Fibroblast of villous mesenchyme (primary cell): ENCODE measurements around the gene CTSH. TPM values are rescaled to one million over a fixed set of nuclear protein-coding genes. Genes with fewer than 3 reads are reported as not detected.

Experiments
- DNase-seq: peaks from one replicate; pipeline ENCODE4 v3.0.0-alpha.2; 2010; ENCODE audit warnings: low read depth
- H3K4me3 ChIP-seq: 2 replicates; pipeline ENCODE4 v1.5.1; 2011; ENCODE audit warnings: low read depth, mild to moderate bottlenecking, low read length
- total RNA-seq: library from RNA; depleted of rRNA; stranded (reverse); fragments of >200 nt; gene quantifications from 2 replicates; pipeline ENCODE4 v1.2.3, GENCODE V29; 2012
- TF ChIP-seq, protein P1 (sequence below): IDR thresholded peaks from 2 replicates; pipeline ENCODE4 v1.5.1; 2012; ENCODE audit warnings: low read depth, mild to moderate bottlenecking, low read length; ENCODE audit not compliant: insufficient read depth

The CTSH gene
- total RNA-seq, 1 donor = 15.1 TPM

GRCh38 chr15:78977091-78977571, 32.3 kb upstream of the CTSH start:
- TF ChIP-seq, protein P1, sequence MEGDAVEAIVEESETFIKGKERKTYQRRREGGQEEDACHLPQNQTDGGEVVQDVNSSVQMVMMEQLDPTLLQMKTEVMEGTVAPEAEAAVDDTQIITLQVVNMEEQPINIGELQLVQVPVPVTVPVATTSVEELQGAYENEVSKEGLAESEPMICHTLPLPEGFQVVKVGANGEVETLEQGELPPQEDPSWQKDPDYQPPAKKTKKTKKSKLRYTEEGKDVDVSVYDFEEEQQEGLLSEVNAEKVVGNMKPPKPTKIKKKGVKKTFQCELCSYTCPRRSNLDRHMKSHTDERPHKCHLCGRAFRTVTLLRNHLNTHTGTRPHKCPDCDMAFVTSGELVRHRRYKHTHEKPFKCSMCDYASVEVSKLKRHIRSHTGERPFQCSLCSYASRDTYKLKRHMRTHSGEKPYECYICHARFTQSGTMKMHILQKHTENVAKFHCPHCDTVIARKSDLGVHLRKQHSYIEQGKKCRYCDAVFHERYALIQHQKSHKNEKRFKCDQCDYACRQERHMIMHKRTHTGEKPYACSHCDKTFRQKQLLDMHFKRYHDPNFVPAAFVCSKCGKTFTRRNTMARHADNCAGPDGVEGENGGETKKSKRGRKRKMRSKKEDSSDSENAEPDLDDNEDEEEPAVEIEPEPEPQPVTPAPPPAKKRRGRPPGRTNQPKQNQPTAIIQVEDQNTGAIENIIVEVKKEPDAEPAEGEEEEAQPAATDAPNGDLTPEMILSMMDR = no peak
- DNase-seq = no peak
- H3K4me3 ChIP-seq = no peak overlapping the region

DNA sequence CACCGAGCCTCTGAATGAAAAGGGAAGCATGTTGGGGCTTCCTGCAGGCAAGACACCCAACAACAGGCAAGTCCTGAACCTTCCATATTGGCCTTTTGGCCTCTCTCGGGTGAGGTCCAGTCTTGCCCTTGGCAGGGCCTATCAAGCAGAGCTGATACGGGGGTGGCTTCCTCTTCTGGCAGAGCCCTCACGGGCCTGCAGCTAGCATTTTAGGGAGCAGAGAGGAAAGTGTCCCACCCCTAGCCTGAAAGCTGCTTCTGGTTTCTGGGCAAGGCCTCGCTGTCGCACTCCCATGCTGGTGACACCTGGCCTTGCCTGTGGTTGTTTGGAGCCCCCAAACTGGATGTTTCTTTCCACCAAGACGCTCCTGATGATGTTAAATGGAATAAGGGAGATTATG, 31.8 kb upstream of the CTSH start:
- TF ChIP-seq, protein P1 = no peak
- no peak overlapping the region for H3K4me3 ChIP-seq
- no peak for DNase-seq

GRCh38 chr15:78974272-78974918, 29.5 kb upstream of the CTSH start:
- no peak overlapping the region for H3K4me3 ChIP-seq
- DNase-seq = no peak
- TF ChIP-seq, protein P1 = no peak

- TF ChIP-seq, protein P1 = no peak
- H3K4me3 ChIP-seq = no peak overlapping the region
- DNase-seq = no peak
Observed at GRCh38 chr15:78969687-78970349, 25.0 kb upstream of the CTSH start.

DNA sequence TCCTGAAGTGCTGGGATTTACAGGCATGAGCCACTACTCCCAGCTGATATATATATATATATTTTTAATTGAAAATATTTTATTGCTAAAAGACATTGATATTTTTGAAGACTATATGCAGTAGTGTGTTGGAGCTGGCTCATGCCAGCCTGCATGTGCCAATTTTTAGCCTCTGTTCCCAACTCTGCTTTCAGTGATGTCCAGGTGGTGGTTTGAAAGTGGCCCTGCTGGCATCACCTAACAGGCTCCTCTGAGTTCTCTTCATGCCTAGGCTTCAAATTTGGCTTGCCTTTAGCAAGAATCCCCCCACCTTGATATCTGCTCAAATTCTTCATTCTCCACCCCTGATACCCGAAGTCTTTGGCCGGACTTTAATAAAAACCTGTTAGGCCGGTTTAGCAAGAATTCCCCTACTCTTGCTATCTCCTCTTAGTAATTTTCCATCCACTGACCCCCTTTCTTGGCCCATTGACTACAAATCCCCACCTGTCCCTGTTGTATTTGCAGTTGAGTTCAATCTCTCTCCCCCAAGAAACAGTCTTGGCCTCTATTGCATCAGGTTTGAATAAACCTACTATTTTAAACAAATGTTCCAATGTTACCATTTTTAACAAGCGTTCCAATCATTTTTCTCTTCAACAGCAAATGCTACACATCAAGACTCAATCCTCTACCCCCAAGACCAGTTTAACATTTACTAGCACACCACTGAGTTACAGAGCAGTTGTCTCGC, 23.9 kb upstream of the CTSH start:
- H3K4me3 ChIP-seq = no peak overlapping the region
- no peak for DNase-seq
- TF ChIP-seq, protein P1 = no peak

DNA sequence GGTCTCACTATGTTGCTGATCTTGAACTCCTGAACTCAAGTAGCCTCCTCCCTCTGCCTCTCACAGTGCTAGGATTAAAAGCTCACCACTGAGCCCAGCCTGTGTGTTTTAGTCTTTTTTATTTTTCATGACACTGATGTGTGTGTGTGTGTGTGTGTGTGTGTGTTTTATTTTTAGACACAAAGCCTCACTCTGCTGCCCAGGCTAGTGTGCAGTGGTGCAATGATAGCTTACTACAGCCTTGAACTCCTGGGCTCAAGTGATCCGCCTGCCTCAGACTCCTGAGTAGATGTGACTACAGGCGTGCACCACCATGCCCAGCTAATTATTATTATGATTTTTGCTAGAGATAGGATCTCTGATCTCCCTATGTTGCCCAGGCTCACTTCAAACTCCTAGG, 23.3 kb upstream of the CTSH start:
- no peak for DNase-seq
- TF ChIP-seq, protein P1 = no peak
- no peak overlapping the region for H3K4me3 ChIP-seq
